GM18519 (cell line): ENCODE data around the gene FOXD3.
"Not testable (repeated sequence)": the region's sequence is repeated elsewhere in the genome, so short reads cannot be mapped to it uniquely, and the experiment has no call there.

Source experiments
- ATAC-seq: cut with Tn5 transposase; IDR thresholded peaks from one replicate; pipeline ENCODE4 v1.9.1; 2021; ENCODE audit warnings: mild to moderate bottlenecking, moderate library complexity; ENCODE audit not compliant: unreplicated experiment, low FRiP score

FOXD3 gene

DNA sequence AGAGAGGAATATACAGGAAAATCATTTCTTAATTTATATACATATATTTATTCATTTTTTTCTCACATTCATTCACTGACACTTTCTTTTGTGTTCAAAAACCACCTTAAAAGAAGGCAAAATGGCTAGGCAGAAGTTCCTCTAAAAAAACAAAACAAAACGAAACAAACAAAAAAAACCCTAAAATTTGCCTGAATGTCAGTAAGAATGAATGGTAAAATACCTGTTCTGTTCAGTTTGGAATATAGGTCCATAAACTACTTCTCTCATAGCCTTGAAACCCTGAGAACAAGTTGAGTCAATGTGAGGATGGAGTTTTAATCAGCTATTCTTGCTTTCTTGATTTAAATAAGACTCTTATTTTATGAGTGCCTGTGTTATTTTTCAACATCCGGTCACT is 30.4 kb downstream of the FOXD3 start:
- no peak for ATAC-seq

DNA sequence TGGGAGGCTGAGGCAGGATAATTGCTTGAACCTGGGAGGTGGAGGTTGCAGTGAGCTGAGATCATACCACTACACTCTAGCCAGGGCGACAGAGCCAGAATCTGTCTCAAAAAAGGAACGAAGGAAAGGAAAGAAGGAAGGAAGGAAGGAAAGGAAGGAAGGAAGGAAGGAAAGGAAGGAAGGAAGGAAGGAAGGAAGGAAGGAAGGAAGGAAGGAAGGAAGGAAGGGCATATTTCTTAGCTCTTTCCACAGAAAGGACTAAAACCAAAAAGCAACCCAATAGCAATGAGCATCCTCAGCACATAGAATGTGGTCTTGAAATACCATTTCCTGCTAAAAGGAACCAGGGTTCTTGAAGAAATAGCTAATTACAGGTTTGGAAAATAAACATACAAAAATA is 33.9 kb downstream of the FOXD3 start:
- ATAC-seq: not testable (repeated sequence)

DNA sequence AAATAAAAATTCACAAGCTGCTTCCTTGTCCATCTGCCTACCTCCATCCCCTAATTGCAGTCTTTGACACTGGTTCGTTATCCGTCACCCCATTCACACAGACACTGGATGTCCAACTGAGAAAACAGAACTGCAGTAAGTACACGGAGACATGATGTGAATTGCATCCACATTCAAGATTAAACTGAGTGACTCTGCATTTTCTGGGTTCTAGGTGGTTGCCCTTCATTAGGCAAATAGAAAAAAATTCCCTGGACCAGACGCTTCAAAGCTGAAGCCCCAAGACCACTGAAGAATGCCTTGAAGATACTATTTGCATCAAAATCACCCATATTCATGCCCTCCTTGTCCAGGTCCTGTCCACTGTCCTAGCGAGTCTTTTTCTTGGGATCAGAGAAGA is 37.2 kb downstream of the FOXD3 start:
- ATAC-seq: no peak

DNA sequence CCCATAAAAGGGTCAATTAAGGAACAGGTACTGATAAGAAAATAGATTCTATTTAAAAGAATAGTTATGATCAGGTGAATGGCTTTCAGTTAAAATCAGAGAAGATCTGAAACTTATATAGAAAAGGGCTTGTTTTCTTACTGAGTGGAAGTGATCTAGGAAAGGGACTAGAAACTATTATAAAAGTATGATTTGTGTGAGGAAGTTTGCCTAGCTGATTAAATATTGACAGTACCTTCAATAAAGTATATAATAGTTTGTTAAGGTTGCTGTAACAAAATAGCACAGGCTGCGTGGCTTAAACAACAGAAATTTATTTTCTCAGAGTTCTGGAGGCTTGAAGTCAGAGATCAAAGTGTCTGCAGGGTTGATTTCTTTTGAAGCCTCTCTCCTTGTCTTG is 39.7 kb downstream of the FOXD3 start:
- no peak for ATAC-seq

DNA sequence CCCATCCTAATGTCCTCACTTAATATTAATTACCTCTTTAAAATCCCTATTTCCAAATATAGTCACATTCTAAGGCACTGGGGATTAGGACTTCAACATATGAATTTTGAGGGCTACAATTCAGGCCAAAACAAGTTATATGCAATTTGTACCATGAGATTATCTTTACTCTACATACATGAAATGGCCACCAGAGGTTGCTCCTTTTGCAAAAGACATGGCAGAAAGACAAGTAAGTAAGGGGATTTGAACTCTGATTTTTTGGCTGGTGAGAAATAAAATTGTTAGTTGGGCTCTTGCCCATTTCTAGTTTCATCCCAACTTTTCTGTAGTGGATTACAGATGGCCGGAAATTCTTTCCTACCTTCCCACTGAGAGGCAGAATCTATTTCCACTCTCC is 40.2 kb downstream of the FOXD3 start:
- no peak for ATAC-seq

DNA sequence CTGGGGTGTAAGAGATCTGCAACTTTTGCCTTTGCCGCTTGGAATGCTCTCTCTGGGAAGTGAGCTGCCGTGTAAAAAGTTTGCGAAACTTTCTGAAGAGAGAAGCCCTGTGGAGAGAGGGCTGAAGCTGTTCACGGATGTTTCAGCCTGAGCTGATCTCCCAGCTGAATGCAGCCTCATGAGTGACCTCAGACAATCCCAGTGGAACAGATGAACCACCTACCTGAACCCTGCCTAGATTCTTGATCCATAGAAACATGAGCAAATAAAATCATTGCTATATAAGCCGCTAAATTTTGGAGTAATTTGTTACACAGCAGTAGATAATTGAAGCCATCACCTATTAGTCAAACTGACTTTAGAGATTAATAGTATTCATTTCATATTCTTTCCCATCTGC is 40.6 kb downstream of the FOXD3 start:
- no peak for ATAC-seq

DNA sequence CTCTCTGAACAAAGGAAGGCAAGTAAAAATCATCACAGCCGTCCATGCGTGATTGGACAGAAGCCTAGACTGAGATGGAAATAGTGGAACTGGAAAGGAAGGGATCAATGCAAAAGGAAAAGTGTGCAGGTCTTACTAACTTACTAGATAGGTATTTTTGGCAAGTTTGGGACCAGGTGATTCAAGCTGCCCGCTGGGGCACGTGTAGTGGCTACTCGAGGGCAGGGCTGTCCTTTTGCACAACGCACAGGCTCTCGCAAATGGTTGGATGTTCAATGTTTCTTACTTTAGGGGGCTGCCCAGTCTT is 44.5 kb downstream of the FOXD3 start:
- no peak for ATAC-seq

DNA sequence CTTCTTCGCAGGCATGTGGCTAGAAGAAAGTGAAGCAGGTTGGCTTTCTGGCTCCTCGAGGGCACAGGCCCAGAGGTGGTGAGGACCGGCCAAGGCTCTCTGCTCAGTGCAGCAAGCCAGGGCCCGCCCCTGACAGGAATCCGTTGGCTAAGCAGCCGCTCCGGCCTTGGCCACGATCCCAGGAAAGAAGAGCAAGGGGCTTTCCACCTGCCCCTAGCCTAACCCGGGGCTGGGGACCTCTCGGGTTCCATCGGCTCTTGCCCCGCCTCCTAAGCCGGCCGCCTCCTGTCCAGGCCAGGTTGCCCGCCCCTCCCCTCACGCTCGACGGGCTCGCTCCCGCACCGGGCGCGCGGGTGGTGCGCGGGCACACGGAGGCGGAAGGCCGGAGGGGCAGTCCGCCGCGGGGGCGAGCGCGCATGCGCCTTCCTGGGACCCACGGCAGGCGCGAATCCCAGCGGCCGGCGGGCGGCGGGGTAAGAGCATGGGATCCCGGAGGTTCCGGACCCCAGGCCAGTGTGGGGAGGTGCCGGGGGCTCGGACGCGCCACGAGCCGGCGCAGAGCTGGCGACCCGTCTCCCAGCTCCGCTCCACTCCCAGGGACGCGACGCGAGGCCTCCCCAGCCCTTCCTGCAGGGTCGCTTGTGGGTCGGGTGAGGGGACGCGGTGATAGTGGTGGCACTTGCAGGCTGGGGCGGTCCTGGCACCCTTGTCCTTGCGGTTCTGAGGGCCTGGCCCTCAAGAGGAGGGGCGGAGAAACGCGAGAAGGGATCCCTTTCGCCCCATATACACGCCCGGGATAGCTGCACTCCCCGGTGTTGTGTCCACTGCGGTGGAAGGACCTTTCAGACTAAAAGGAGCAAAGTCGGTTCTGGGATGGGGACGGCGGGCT is 45.1 kb downstream of the FOXD3 start, which contains the start of gene ALG6:
Gene ALG6 (plus strand): TSS at position 413 of the 889 bp plus-strand sequence. CDS start 3,351 bp downstream, outside the sequence.
- peak; percentile 84 for ATAC-seq

DNA sequence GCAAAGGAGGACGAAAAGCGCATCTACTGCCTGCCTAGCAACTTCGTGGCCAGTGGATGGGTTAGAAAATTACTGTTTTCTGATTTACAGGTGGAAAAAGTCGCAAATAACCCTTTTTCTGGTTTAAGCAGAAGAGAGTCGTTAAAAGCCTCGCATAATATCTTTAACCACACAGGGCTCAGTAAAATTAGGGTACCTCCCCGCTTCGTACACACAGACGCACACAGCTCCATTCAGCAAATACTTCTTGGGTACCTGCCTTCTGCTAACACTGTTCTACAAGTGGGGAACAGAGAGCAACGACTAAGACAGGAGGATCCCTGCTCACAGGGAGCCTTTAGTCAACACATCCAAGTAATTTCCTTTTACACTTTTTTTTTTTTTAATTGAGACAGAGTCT is 45.8 kb downstream of the FOXD3 start:
- no peak for ATAC-seq
